Measurements from ENCODE around the gene CARD8.

The CARD8 gene

GRCh38 chr19:48169939-48170803 is 85.5 kb downstream of the CARD8 start, which contains the start of the genes LIG1 and ZSWIM9:
Gene LIG1 (minus strand): TSS chr19:48170344. CDS start chr19:48165566, 4,778 bp downstream.
Gene ZSWIM9 (plus strand): TSS chr19:48170680. CDS start chr19:48171803, 1,123 bp downstream.
- DNase-seq: peak; percentile 95 to 97

GRCh38 chr19:48169578-48169938 is 86.2 kb downstream of the CARD8 start:
- DNase-seq: peak; percentile 64 to 94

DNA sequence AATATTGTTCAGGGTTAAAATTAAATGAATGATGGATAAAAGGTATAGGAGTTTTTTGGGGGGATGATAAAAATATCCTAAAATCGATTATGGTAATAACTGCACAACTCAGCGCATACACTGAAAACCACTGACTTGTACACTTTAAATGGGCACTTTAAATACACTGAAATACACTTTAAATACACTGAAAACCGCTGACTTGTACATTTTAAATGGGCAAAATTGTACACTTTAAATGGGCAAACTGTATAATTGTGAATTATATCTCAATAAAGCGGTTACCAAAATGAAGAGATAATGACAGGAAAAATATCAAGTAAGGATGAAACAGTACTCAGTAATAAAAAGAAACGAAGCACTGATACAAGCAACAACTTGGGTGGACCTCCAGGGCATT is 87.0 kb downstream of the CARD8 start:
- no peak for DNase-seq

- no peak for DNase-seq
These were observed 97.4 kb downstream of the CARD8 start for GRCh38 chr19:48158210-48158790.

Data from NCI-H526 (cell line).